ENCODE data around the gene PDIA2. TPM values are rescaled to one million over a fixed set of nuclear protein-coding genes. Genes with fewer than 3 reads are reported as not detected.
A peak's percentile ranks its signal among the peaks of the same experiment; 100 is the strongest.

The PDIA2 gene
- total RNA-seq, 6 donors from 2014 or later = 0.52 to 0.64 TPM; not detected in 4

DNA sequence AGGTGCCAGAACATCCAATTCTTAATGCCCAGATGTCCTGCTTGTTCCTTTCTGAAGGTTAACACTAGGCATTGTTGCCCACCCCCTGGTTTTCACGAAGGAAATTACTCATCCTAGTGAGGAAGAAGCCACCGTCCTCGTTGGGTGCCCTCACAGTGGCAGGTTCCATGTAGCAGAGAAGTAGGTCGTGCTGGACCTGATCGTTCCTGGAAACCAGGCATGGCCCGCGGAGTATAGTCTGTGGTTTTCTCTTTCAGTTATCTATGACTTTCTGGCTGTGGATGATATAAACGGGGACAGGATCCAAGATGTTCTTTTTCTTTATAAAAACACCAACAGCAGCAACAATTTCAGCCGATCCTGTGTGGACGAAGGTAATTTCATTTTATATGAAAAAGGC lies 23.7 kb upstream of the PDIA2 start:
- Histone ChIP-seq H3K36me3 (peaks cover 5 to 70% (median 58%) of the 10 kb centered on the region in 4 donors), H3K4me1 (no peaks in the 10 kb centered on the region), H3K4me3 (no peak overlapping the region), H3K9me3 (no peaks in the 10 kb centered on the region), H3K27me3 (no peaks in the 10 kb centered on the region), H3K27ac (no peak overlapping the region)
- DNase-seq = no peak
- 81 to 85% methylated on average over 10 of the region's 10 CpGs for WGBS, 2 donors
- TF ChIP-seq EP300 (IDR thresholded peaks at IDR 0.05) = no peak
- TF ChIP-seq POLR2A (IDR thresholded peaks at IDR 0.05) = no peak
- TF ChIP-seq POLR2AphosphoS5 (IDR thresholded peaks at IDR 0.05) = no peak
- TF ChIP-seq, protein P1, sequence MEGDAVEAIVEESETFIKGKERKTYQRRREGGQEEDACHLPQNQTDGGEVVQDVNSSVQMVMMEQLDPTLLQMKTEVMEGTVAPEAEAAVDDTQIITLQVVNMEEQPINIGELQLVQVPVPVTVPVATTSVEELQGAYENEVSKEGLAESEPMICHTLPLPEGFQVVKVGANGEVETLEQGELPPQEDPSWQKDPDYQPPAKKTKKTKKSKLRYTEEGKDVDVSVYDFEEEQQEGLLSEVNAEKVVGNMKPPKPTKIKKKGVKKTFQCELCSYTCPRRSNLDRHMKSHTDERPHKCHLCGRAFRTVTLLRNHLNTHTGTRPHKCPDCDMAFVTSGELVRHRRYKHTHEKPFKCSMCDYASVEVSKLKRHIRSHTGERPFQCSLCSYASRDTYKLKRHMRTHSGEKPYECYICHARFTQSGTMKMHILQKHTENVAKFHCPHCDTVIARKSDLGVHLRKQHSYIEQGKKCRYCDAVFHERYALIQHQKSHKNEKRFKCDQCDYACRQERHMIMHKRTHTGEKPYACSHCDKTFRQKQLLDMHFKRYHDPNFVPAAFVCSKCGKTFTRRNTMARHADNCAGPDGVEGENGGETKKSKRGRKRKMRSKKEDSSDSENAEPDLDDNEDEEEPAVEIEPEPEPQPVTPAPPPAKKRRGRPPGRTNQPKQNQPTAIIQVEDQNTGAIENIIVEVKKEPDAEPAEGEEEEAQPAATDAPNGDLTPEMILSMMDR (IDR thresholded peaks at IDR 0.05) = no peak
- no peak for ATAC-seq (ENCODE audit: low FRiP score in 2 of 2)

DNA sequence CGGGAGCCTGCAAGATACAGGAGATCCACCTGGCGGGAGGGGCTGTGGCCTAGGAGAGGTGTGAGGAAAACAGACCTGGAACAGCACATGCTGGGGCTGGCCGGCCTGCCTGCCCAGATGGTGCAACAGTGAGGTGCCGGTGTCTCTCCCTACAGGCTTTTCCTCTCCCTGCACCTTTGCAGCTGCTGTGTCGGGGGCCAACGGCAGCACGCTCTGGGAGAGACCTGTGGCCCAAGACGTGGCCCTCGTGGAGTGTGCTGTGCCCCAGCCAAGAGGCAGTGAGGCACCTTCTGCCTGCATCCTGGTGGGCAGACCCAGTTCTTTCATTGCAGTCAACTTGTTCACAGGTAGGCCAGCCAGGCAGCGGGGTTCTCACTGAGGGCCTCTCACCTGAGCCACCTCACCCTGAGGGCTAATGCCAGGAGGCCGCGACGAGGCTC lies 23.1 kb upstream of the PDIA2 start:
- Histone ChIP-seq H3K4me1 (no peaks in the 10 kb centered on the region), H3K4me3 (no peak overlapping the region), H3K27ac (no peak overlapping the region), H3K36me3 (peaks cover 5 to 70% (median 62%) of the 10 kb centered on the region in 4 donors), H3K9me3 (no peaks in the 10 kb centered on the region), H3K27me3 (no peaks in the 10 kb centered on the region)
- 74 to 93% methylated on average over 4 to 13 of the region's 13 CpGs for WGBS, 2 donors
- TF ChIP-seq POLR2A (IDR thresholded peaks at IDR 0.05) (no peak), EP300 (IDR thresholded peaks at IDR 0.05) (no peak), POLR2AphosphoS5 (IDR thresholded peaks at IDR 0.05) (no peak)
- TF ChIP-seq, protein P1 (IDR thresholded peaks at IDR 0.05) = no peak
- DNase-seq (peak in 1 of 2 donors; percentile 64), ATAC-seq (ENCODE audit: low FRiP score in 2 of 2) (no peak)

DNA sequence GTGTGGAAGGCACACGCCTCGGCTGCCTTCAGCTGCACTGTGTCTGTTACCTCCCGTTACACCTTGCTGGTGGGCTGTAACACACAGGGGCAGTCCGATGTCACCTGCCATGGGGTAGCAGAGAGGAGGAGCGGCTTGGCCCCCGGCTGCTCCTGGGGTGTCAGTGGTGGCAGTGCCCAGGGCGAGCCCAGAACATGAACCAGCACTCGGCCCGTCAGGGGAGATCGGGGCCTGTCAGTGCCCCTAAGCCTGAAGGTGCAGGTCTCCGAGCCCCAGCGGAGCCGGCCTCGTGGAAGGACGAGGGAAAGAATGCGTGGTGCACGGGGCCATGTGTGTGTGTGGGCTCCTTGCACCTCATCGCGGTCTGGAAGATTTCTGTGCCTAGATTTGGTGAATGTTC lies 22.6 kb upstream of the PDIA2 start:
- no peak for TF ChIP-seq POLR2A (IDR thresholded peaks at IDR 0.05)
- no peak for TF ChIP-seq EP300 (IDR thresholded peaks at IDR 0.05)
- TF ChIP-seq POLR2AphosphoS5 (IDR thresholded peaks at IDR 0.05) = no peak
- TF ChIP-seq, protein P1 (IDR thresholded peaks at IDR 0.05) = no peak
- H3K27me3 ChIP-seq = no peaks in the 10 kb centered on the region
- DNase-seq (no peak), ATAC-seq (ENCODE audit: low FRiP score in 2 of 2) (no peak)
- peaks cover 5 to 70% (median 59%) of the 10 kb centered on the region in 4 donors for H3K36me3 ChIP-seq
- H3K4me1 ChIP-seq = no peaks in the 10 kb centered on the region
- H3K9me3 ChIP-seq = no peaks in the 10 kb centered on the region
- H3K27ac ChIP-seq = no peak overlapping the region
- 94 to 95% methylated on average over 15 to 19 of the region's 19 CpGs for WGBS, 2 donors
- no peak overlapping the region for H3K4me3 ChIP-seq

DNA sequence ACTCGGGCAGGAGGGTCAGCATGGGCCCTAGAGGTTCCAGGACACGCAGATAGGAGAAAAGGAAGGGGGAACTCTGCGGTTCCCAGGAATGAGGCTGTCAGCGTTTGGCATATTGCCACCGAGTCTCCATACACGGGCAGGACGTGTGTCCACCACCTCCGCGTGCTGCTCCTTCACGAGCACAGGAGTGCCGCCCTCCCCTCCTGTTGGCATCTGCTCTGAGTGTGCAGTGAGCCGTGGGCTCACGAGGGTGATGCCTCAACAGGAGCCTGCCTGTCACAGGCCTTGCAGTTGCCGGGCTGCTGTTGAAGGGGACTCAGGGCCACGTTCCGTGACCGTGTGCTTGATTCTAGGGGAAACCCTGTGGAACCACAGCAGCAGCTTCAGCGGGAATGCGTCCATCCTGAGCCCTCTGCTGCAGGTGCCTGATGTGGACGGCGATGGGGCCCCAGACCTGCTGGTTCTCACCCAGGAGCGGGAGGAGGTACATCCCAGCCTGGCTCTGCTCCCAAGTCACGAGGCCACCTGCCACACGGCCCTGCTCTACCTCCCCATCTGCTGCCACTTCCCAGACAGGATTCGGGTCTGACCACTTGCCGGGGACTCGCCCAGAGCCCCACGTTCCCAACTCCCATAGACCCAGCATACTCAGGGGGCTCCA lies 21.8 kb upstream of the PDIA2 start:
- TF ChIP-seq, protein P1 (IDR thresholded peaks at IDR 0.05) = no peak
- no peak for TF ChIP-seq POLR2AphosphoS5 (IDR thresholded peaks at IDR 0.05)
- no peak for TF ChIP-seq EP300 (IDR thresholded peaks at IDR 0.05)
- no peak for TF ChIP-seq POLR2A (IDR thresholded peaks at IDR 0.05)
- H3K36me3 ChIP-seq = peaks cover 5 to 61% (median 54%) of the 10 kb centered on the region in 4 donors
- H3K27me3 ChIP-seq = no peaks in the 10 kb centered on the region
- H3K27ac ChIP-seq = no peak overlapping the region
- 91 to 92% methylated on average over 10 to 28 of the region's 28 CpGs for WGBS, 2 donors
- H3K4me1 ChIP-seq = no peaks in the 10 kb centered on the region
- no peak for DNase-seq
- ATAC-seq (ENCODE audit: low FRiP score in 2 of 2) = no peak
- H3K9me3 ChIP-seq = no peaks in the 10 kb centered on the region
- H3K4me3 ChIP-seq = no peak overlapping the region

All from upper lobe of left lung (tissue), 6 donors.